ENCODE results near the gene SH3GLB1. TPM values are rescaled to one million over a fixed set of nuclear protein-coding genes. Genes with fewer than 3 reads are reported as not detected.

The SH3GLB1 gene
- total RNA-seq, 1 experiment from 2014 or later: 36.6 TPM

GRCh38 chr1:86765073-86765472 lies 60.7 kb downstream of the SH3GLB1 start:
- H3K27ac ChIP-seq (ENCODE audit: insufficient read length, low read depth, low read length): no peak overlapping the region
- WGBS (ENCODE audit: extremely low coverage, insufficient read length, low lambda C conversion rate): no CpG with 5 or more reads among the region's 2 CpGs
- no peaks in the 10 kb centered on the region for H3K4me1 Mint-ChIP-seq

More at GRCh38 chr1:86765073-86765472, 60.7 kb downstream of the SH3GLB1 start:
- H2BK12ac ChIP-seq (ENCODE audit: insufficient read length, low read depth, low read length): no peak overlapping the region
- no peak overlapping the region for H2AFZ ChIP-seq (ENCODE audit: low read length)
- H3K14ac ChIP-seq (ENCODE audit: insufficient read depth, low read length): no peak overlapping the region
- no peak overlapping the region for H3T11ph ChIP-seq (ENCODE audit: low read length)
- H3K9ac ChIP-seq (ENCODE audit: extremely low read depth, insufficient read length, low read length): no peak overlapping the region
- Mint-ChIP-seq H3K27me3 (ENCODE audit: low read depth) (peaks cover 6% of the 10 kb centered on the region), H3K4me3 (no peak overlapping the region; a peak in 1 of 5 replicates), H3K27ac (no peak overlapping the region), H3K9me3 (peaks cover 0 to 7% of the 10 kb centered on the region in 2 experiments; a peak in 1 of 5 replicates), H3K36me3 (ENCODE audit: insufficient read depth in 1 of 3, low read depth in 3 of 3) (peaks cover 0 to 3% (median 0%) of the 10 kb centered on the region in 3 experiments; a peak in 2 of 7 replicates)
- H4K5ac ChIP-seq (ENCODE audit: insufficient read length, low read depth, low read length): no peak overlapping the region
- TF ChIP-seq, protein P1, sequence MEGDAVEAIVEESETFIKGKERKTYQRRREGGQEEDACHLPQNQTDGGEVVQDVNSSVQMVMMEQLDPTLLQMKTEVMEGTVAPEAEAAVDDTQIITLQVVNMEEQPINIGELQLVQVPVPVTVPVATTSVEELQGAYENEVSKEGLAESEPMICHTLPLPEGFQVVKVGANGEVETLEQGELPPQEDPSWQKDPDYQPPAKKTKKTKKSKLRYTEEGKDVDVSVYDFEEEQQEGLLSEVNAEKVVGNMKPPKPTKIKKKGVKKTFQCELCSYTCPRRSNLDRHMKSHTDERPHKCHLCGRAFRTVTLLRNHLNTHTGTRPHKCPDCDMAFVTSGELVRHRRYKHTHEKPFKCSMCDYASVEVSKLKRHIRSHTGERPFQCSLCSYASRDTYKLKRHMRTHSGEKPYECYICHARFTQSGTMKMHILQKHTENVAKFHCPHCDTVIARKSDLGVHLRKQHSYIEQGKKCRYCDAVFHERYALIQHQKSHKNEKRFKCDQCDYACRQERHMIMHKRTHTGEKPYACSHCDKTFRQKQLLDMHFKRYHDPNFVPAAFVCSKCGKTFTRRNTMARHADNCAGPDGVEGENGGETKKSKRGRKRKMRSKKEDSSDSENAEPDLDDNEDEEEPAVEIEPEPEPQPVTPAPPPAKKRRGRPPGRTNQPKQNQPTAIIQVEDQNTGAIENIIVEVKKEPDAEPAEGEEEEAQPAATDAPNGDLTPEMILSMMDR (conservative IDR thresholded peaks at IDR 0.05): no peak
- H3K23me2 ChIP-seq (ENCODE audit: insufficient read length, low read depth, low read length, poor library complexity, severe bottlenecking): no peaks in the 10 kb centered on the region
- H2BK20ac ChIP-seq (ENCODE audit: low read depth, low read length, poor library complexity, severe bottlenecking): no peak overlapping the region
- H2BK5ac ChIP-seq (ENCODE audit: insufficient read length, low read length): no peak overlapping the region
- no peaks in the 10 kb centered on the region for H3K27me3 ChIP-seq (ENCODE audit: insufficient read depth, low read length)
- DNase-seq: no peak
- H3K56ac ChIP-seq (ENCODE audit: insufficient read length, low read depth, low read length): no peak overlapping the region
- no peaks in the 10 kb centered on the region for H3K4me1 ChIP-seq (ENCODE audit: insufficient read depth, low read length)
- no peak overlapping the region for H3K4ac ChIP-seq (ENCODE audit: low read depth, low read length)
- no peaks in the 10 kb centered on the region for H3K79me1 ChIP-seq (ENCODE audit: insufficient read depth, low read depth, low read length, poor library complexity, severe bottlenecking)
- no peak overlapping the region for H4K8ac ChIP-seq (replicated peaks; ENCODE audit: insufficient read length, low read depth, low read length)
- no peaks in the 10 kb centered on the region for H4K20me1 ChIP-seq (ENCODE audit: control insufficient read depth, insufficient read depth, insufficient read length)
- H2BK120ac ChIP-seq (ENCODE audit: low read depth, low read length, poor library complexity, severe bottlenecking): no peak overlapping the region
- H4K91ac ChIP-seq (ENCODE audit: insufficient read length, low read depth, low read length): no peak overlapping the region
- no peak overlapping the region for H3K18ac ChIP-seq (ENCODE audit: insufficient read length, low read depth, low read length)
- H2AK5ac ChIP-seq (ENCODE audit: insufficient read length, low read length): no peak overlapping the region
- H3K9me3 ChIP-seq (ENCODE audit: control insufficient read depth, low read depth, low read length): peaks cover 5% of the 10 kb centered on the region
- no peaks in the 10 kb centered on the region; the same call in 1 of the 2 replicates for H3K79me2 ChIP-seq (ENCODE audit: insufficient read depth, low read length)
- H3K23ac ChIP-seq (ENCODE audit: insufficient read length, low read depth, low read length): no peak overlapping the region
- no peak overlapping the region for H3K4me2 ChIP-seq (ENCODE audit: insufficient read depth, insufficient read length, low read length)
- H2BK15ac ChIP-seq (ENCODE audit: low read depth, low read length): no peak overlapping the region

All from H9 (cell line).